Right lobe of liver (tissue), 6 donors: Measurements from ENCODE around the gene GRIA4. TPM values are rescaled to one million over a fixed set of nuclear protein-coding genes. Genes with fewer than 3 reads are reported as not detected.
A peak's percentile ranks its signal among the peaks of the same experiment; 100 is the strongest.

Source experiments
- ATAC-seq, 4 donors: fragments of 200-7000 bp; cut with Tn5 transposase; one replicate each; pipeline ENCODE4 v1.9.1; 2020; ENCODE audit warnings: mild to moderate bottlenecking in 4 of 4, moderate library complexity in 4 of 4
- DNase-seq, 3 donors: peaks; one replicate each; pipeline ENCODE4 v3.0.0-alpha.2; 2020
- H3K27ac ChIP-seq, 3 donors: fragments of 200-600 bp; one replicate each; pipeline ENCODE4 v1.8.0; 2022
- H3K27me3 ChIP-seq, 2 donors: fragments of 200-600 bp; one replicate each; pipeline ENCODE4 v1.8.0; 2022
- H3K36me3 ChIP-seq, 4 donors: fragments of 200-600 bp; sonication (generic) in 1 of 4; one replicate each; pipeline versions ENCODE4 v1.5.1 to v1.8.0; 2017 to 2022; ENCODE audit warnings: control low read depth in 1 of 4
- H3K4me1 ChIP-seq, 4 donors: fragments of 200-600 bp; sonication (generic) in 1 of 4; one replicate each; pipeline versions ENCODE4 v1.5.1 to v1.8.0; 2017 to 2022; ENCODE audit warnings: control low read depth in 1 of 4
- H3K4me3 ChIP-seq, 3 donors: fragments of 200-600 bp; one replicate each; pipeline ENCODE4 v1.8.0; 2022
- H3K9me3 ChIP-seq, 4 donors: fragments of 200-600 bp; sonication (generic) in 1 of 4; one replicate each; pipeline versions ENCODE4 v1.5.1 to v1.8.0; 2017 to 2022; ENCODE audit warnings: control low read depth in 1 of 4
- POLR2A ChIP-seq: fragments of 450-650 bp; IDR thresholded peaks from one replicate; pipeline ENCODE4 v1.6.1; 2017; ENCODE audit warnings: antibody characterized with exemption, mild to moderate bottlenecking
- WGBS: methylation state at CpG from one replicate; pipeline ENCODE4 v1.1.6; 2018; ENCODE audit warnings: low coverage, low lambda C conversion rate; ENCODE audit not compliant: insufficient coverage; ENCODE audit errors: missing lambda C conversion rate; 5-methylcytosine and 5-hydroxymethylcytosine counted together
- intact Hi-C, 2 donors: fragments of 100-400 bp; cut with DNase I; formaldehyde crosslinking; loops; one replicate each; pipeline versions ENCODE4 v1.11.2 to v1.14.1; 2022
- total RNA-seq, 6 experiments: library from RNA; depleted of rRNA in 2 of 6; stranded (reverse); fragments of >200 nt in 2 of 6; fragmentation: NEBNext Ultra II Directional in 3 of 6; extraction: Animal tissue kit (Norgen Biotek cat#: 25700) in 3 of 6; gene quantifications; one replicate each; pipeline versions ENCODE4 v1.1.0 to v1.2.4, GENCODE V29; 2016 to 2023
- TF ChIP-seq, protein P1 (sequence below), 4 donors: fragments of 200-600 bp in 3 of 4; fragments of 450-650 bp in 1 of 4; IDR thresholded peaks; one replicate each; pipeline versions ENCODE4 v1.5.1 to v1.8.0; 2016 to 2022; ENCODE audit warnings: antibody characterized with exemption in 4 of 4, mild to moderate bottlenecking in 2 of 4
- donor health status: DM: no; HTN: yes; CAD: no.
- donor health status: DM: no; HTN: no; CAD: no.
- donor health status: DM: no; HTN: no; CAD: no.
- donor health status: DM: no; HTN: yes; CAD: no.
- donor health status: DM: no; HTN: yes; CAD: no.

Gene GRIA4
- total RNA-seq, 6 experiments from 2014 or later = 0.24 TPM; not detected in 5

DNA sequence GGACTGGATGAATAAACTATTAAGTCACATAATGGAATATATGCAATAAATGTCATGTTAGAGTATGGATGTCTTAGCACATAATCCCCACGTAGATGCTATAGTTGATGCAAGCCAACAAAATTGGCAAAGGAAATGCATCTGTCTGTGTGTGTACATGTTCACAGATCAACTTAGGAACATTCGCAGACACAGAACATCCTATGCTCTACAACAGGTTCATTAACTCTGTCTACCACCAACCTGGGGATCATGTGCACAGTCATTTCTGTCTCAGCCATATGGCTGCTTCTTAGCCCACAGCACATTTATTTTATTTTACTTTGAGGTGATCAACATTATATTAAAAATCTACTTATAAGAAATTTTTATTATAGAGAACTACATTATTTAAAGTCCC lies 407.2 kb downstream of the GRIA4 start:
- H3K4me1 ChIP-seq = peaks cover 0 to 10% (median 0%) of the 10 kb centered on the region in 4 donors
- 76% methylated on average over 2 of the region's 2 CpGs for WGBS
- intact Hi-C loops = no loop called here
- no peaks in the 10 kb centered on the region for H3K36me3 ChIP-seq
- no peak for TF ChIP-seq POLR2A
- TF ChIP-seq, protein P1, sequence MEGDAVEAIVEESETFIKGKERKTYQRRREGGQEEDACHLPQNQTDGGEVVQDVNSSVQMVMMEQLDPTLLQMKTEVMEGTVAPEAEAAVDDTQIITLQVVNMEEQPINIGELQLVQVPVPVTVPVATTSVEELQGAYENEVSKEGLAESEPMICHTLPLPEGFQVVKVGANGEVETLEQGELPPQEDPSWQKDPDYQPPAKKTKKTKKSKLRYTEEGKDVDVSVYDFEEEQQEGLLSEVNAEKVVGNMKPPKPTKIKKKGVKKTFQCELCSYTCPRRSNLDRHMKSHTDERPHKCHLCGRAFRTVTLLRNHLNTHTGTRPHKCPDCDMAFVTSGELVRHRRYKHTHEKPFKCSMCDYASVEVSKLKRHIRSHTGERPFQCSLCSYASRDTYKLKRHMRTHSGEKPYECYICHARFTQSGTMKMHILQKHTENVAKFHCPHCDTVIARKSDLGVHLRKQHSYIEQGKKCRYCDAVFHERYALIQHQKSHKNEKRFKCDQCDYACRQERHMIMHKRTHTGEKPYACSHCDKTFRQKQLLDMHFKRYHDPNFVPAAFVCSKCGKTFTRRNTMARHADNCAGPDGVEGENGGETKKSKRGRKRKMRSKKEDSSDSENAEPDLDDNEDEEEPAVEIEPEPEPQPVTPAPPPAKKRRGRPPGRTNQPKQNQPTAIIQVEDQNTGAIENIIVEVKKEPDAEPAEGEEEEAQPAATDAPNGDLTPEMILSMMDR (IDR thresholded peaks at IDR 0.05) = no peak
- H3K27ac ChIP-seq = no peak overlapping the region
- no peak overlapping the region for H3K4me3 ChIP-seq
- ATAC-seq (no peak), DNase-seq (no peak)
- no peaks in the 10 kb centered on the region for H3K27me3 ChIP-seq
- no peaks in the 10 kb centered on the region for H3K9me3 ChIP-seq

DNA sequence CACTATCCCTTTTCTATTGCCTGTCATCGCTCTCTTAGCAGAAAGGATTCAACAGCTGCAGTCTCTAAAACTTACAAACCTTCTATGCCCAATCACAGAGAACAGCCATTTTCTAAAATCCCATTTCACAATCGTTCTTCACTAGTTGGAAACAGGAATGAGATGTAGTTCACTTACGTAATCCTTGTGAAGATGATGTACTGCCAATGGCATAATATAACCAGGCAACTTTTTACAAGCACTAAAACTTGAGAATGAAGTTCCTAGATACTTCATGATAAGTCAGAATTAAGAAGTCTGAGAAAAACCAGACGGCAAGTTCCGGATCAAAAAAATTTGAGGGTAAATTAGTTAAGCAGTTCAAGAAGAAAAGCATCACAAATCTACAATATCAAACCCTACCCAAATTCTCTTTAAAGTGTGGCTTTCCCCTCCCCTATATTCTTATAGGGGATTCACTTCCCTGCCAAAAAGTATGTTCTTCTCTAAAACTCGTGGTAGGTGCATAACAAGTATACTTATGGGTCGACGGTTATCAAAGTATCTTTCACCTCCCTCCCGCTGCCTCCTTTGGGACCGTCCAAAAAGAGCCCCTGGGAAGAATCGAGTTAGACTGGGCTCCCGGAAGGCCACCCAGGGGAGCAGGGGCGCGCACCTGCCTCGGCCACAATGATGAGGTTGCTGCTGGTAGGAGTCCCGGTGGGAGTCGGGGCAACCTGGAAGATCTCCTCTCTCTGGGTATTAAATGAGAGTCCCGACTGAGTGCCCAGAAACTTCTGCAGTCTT lies 411.5 kb downstream of the GRIA4 start:
- peak overlapping the region; percentile 68 to 89 (median 89) for H3K4me3 ChIP-seq
- H3K36me3 ChIP-seq = no peaks in the 10 kb centered on the region
- no peak for TF ChIP-seq POLR2A
- TF ChIP-seq, protein P1 (IDR thresholded peaks at IDR 0.05) = no peak
- WGBS = 25% methylated on average over 7 of the region's 18 CpGs
- no peaks in the 10 kb centered on the region for H3K9me3 ChIP-seq
- H3K4me1 ChIP-seq = peaks cover 0 to 10% (median 0%) of the 10 kb centered on the region in 4 donors
- no peaks in the 10 kb centered on the region for H3K27me3 ChIP-seq
- H3K27ac ChIP-seq = peak overlapping the region in 2 of 3 donors; percentile 15 to 49
- intact Hi-C loops = no loop called here
- ATAC-seq = peak in 2 of 4 donors; percentile 2 to 3
- no peak for DNase-seq

DNA sequence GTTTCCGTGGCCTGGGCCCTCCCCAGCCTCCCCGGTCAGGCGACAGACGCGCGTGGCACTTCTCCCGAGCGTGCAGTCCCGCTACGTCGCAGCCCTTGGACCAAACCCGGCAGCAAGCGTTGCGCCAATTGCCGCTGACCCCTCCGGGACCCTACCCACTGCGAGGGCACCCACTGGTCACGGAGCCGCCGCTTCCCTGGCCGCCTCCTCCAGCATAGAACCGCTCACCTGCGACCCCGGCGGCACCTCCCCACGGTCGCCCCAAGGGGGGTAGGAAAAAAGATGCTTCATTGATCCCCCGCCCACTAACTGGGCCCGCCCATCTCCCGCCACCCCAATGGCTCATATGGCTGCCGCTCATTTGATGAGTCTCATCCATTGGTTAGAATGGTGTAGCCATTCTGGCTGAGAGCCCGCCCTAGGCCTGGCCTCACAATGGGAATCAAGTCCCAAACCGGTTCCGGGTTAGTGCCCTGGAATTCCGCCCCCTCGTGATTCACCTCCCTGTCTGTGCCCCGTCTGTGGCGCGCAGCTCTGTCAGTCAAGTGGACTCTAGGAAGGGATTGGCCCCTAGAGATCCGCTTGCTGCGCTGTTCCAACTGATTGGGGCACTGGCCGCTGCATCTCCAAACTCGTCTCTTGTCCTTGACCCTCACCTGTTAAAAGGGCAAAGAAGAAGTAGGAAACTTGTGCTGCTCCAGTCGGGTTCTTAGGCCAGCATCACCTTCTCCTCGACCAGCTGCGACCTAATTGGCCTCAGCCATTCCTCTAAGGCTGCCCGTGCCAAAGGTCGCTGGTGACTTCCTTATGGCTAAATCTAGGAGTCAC lies 412.3 kb downstream of the GRIA4 start, which contains the start of gene MSANTD4:
TSS of gene MSANTD4 (minus strand) at position 274 of the 828 bp plus-strand sequence. CDS start 11,323 bp downstream, outside the sequence.
- no peaks in the 10 kb centered on the region for H3K9me3 ChIP-seq
- intact Hi-C loops = no loop called here
- peak; percentile 98 to 99 (median 99) for DNase-seq
- peak; percentile 98 to 100 (median 98) for ATAC-seq
- peak within 1 kb of the TSS in 2 of 3 donors; percentile 15 to 49 for H3K27ac ChIP-seq
- no peaks in the 10 kb centered on the region for H3K27me3 ChIP-seq
- H3K4me1 ChIP-seq = peaks cover 0 to 10% (median 0%) of the 10 kb centered on the region in 4 donors
- 15% methylated on average over 13 of the region's 48 CpGs for WGBS
- no peaks in the 10 kb centered on the region for H3K36me3 ChIP-seq
- H3K4me3 ChIP-seq = peak within 1 kb of the TSS; percentile 68 to 89 (median 89)
- peak; percentile 12 for TF ChIP-seq POLR2A
- TF ChIP-seq, protein P1 (IDR thresholded peaks at IDR 0.05) = peak; percentile 6 to 42 (median 22)

DNA sequence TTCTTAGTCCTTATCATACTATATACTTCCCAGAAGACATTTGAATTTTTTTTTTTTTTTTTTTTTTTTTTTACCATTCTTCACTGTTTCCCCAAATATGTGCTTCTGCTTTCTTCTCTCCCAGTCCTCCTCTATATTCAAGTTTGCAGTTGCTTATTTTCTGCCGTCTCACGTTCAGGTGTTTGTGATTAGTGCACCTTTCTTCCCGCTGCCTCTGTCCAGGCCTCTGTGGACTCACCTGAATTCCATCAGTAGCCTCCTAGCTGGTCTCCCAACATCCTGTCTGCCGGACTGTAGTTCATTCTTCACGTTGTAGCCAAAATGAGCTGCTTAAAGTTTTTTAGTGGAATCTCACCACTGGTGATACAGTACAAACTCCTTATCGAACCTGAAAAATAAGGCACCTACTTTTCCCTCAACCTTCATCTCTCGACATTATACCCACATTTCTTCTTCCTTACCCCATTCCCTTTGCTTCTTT lies 413.0 kb downstream of the GRIA4 start:
- no peaks in the 10 kb centered on the region for H3K27me3 ChIP-seq
- no peaks in the 10 kb centered on the region for H3K9me3 ChIP-seq
- TF ChIP-seq POLR2A = no peak
- TF ChIP-seq, protein P1 (IDR thresholded peaks at IDR 0.05) = no peak
- no peaks in the 10 kb centered on the region for H3K36me3 ChIP-seq
- peak overlapping the region; percentile 68 to 89 (median 89) for H3K4me3 ChIP-seq
- 79% methylated on average over 6 of the region's 7 CpGs for WGBS
- DNase-seq (no peak), ATAC-seq (no peak)
- intact Hi-C loops = no loop called here
- H3K4me1 ChIP-seq = peaks cover 0 to 10% (median 0%) of the 10 kb centered on the region in 4 donors
- no peak overlapping the region for H3K27ac ChIP-seq
